ENCODE data around the gene AFG1L. TPM values are rescaled to one million over a fixed set of nuclear protein-coding genes. Genes with fewer than 3 reads are reported as not detected.
"Not testable (repeated sequence)": the region's sequence is repeated elsewhere in the genome, so short reads cannot be mapped to it uniquely, and the experiment has no call there.

AFG1L gene
- total and polyA plus RNA-seq, 2 experiments from 2014 or later = 4.1 to 8.7 TPM

GRCh38 chr6:108294727-108295625, at the start of gene AFG1L (continued):
- no peak for TF ChIP-seq NANOG (IDR thresholded peaks at IDR 0.05; ENCODE audit: borderline replicate concordance)

GRCh38 chr6:108245095-108245494, 49.8 kb upstream of the AFG1L start:
- not testable (repeated sequence) for H4K20me1 ChIP-seq (replicated peaks; ENCODE audit: insufficient read depth); H3K36me3 ChIP-seq (ENCODE audit: insufficient read depth); H3K27me3 ChIP-seq (ENCODE audit: insufficient read depth); H3K9me3 Mint-ChIP-seq; ATAC-seq; H3K4me3 Mint-ChIP-seq; DNase-seq (ENCODE audit: low spot score); H3K9me2 ChIP-seq (ENCODE audit: insufficient read depth); H3K4me2 ChIP-seq; H3K4me1 ChIP-seq (ENCODE audit: insufficient read depth); H3K4me3 ChIP-seq; H3K27me3 Mint-ChIP-seq (ENCODE audit: insufficient read depth, low read depth, poor library complexity); H3K27ac Mint-ChIP-seq; H3K27ac ChIP-seq (ENCODE audit: low read depth); H3K4me1 Mint-ChIP-seq; H2AFZ ChIP-seq; H3F3A ChIP-seq (replicated peaks; ENCODE audit: low read depth)
- peaks cover 27% of the 10 kb centered on the region for H3K36me3 Mint-ChIP-seq (ENCODE audit: low read depth)
- peaks cover 49% of the 10 kb centered on the region for H3K79me2 ChIP-seq (replicated peaks; ENCODE audit: insufficient read depth)

GRCh38 chr6:108247965-108248536, 46.8 kb upstream of the AFG1L start:
- Histone ChIP-seq H3K4me3 (no peak overlapping the region), H2AFZ (no peak overlapping the region), H4K20me1 (replicated peaks; ENCODE audit: insufficient read depth) (peaks cover 12% of the 10 kb centered on the region; the same call in 1 of the 2 replicates), H3K79me2 (replicated peaks; ENCODE audit: insufficient read depth) (peaks cover 61% of the 10 kb centered on the region), H3K9me2 (ENCODE audit: insufficient read depth) (no peaks in the 10 kb centered on the region), H3K4me1 (ENCODE audit: insufficient read depth) (no peaks in the 10 kb centered on the region), H3F3A (replicated peaks; ENCODE audit: low read depth) (no peaks in the 10 kb centered on the region), H3K4me2 (no peak overlapping the region), H3K36me3 (ENCODE audit: insufficient read depth) (peaks cover 4% of the 10 kb centered on the region; the same call in 1 of the 2 replicates), H3K27ac (ENCODE audit: low read depth) (no peak overlapping the region), H3K27me3 (ENCODE audit: insufficient read depth) (no peaks in the 10 kb centered on the region)
- DNase-seq (ENCODE audit: low spot score) = no peak
- ATAC-seq = no peak
- H3K4me1 Mint-ChIP-seq = 0 out of 3 replicates have a peak, but pooled peaks cover 3% of the 10 kb centered on the region
- H3K4me3 Mint-ChIP-seq = no peak overlapping the region
- no peak overlapping the region for H3K27ac Mint-ChIP-seq
- peaks cover 1% of the 10 kb centered on the region for H3K27me3 Mint-ChIP-seq (ENCODE audit: insufficient read depth, low read depth, poor library complexity)
- peaks cover 13% of the 10 kb centered on the region; the same call in 2 of the 3 replicates for H3K36me3 Mint-ChIP-seq (ENCODE audit: low read depth)
- TF ChIP-seq ZNF462 (CRISPR knock-in tag; IDR thresholded peaks at IDR 0.05) = no peak
- peak in 1 of 2 experiments; percentile 40; a peak in 2 of 4 replicates for TF ChIP-seq CTCF (conservative IDR thresholded peaks at IDR 0.05; ENCODE audit: low read depth in 2 of 2)
- H3K9me3 Mint-ChIP-seq = no peaks in the 10 kb centered on the region

Data from GM23338 (cell line).